Measurements from ENCODE around the gene CAV1.

CAV1 gene

DNA sequence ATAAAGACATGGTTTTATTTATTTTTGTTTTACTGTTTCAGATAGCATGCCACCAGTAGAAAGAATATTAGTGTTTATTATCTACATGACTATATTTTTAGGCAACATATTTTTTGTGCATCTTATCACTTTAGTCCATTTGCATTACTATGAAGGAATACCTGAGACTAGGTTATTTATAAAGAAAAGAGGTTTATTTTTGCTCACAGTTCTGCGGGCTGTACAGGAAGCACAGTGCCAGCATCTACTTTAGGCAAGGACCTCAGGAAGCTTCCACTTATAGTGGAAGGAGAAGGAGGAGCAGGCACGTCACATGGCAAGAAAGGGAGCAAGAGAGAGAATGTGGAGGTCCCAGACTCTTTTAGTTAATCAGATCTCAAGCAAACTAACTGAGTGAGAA, 19.6 kb upstream of the CAV1 start:
- DNase-seq (ENCODE audit: low spot score): no peak

DNA sequence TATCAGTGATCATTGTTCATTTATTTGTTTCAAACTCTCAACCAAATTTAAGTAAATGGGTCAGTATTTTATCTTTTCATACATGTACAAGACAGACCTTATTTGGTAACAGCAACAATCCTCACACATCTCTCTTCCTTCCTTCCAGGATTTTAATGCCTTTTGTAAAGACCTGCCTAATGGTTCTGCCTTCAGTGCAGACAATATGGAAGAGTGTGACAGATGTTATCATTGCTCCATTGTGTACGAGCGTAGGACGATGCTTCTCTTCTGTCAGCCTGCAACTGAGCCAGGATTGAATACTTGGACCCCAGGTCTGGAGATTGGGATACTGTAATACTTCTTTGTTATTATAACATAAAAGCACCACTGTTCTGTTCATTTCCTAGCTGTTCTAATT, 19.0 kb upstream of the CAV1 start:
- DNase-seq (ENCODE audit: low spot score): no peak

DNA sequence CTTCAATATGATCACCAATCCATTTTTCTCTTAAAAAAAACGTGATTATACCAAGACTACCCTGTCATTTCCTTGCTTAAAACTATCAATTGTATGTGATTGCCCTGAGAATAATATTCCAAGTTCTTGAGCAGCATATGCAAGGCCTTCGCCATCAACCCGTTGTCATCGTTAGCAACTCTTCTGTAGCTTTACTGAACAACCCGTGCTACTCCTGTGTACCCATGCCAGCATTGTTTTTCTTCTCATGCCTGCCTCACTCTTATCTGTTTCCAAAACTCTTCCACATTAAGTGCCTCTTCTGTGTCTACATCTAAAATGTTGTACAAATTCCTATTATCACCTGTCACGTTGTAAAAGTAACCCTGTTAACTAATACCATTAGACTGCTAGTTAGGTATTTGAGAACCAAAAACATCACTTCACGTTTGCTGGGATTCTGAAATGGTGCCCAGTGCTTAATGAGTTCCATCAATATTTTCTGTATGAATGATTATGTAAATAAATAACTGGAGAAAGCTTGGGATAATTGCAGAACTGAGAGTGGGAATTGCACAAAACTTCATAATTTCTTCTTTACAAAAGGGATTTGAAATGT, 14.8 kb upstream of the CAV1 start:
- DNase-seq (ENCODE audit: low spot score): no peak

DNA sequence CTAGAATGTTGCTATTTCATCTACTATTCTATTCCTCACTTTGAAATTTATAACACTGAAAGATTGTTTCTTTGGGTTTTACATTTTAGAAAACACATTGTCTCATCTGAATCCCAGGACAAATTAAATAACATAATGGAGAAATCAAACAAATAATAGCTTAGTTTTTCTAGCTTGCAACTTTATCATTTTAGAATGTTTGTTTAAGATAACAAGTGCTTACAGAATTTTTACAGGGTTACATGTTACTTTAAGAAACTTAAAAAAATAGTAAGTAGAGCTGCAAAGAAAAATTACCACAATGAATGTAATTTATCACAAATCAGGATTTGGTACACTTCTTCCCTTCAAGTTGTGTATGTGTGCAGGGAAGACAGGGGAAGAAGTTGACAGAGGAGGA, 14.0 kb upstream of the CAV1 start:
- no peak for DNase-seq (ENCODE audit: low spot score)

DNA sequence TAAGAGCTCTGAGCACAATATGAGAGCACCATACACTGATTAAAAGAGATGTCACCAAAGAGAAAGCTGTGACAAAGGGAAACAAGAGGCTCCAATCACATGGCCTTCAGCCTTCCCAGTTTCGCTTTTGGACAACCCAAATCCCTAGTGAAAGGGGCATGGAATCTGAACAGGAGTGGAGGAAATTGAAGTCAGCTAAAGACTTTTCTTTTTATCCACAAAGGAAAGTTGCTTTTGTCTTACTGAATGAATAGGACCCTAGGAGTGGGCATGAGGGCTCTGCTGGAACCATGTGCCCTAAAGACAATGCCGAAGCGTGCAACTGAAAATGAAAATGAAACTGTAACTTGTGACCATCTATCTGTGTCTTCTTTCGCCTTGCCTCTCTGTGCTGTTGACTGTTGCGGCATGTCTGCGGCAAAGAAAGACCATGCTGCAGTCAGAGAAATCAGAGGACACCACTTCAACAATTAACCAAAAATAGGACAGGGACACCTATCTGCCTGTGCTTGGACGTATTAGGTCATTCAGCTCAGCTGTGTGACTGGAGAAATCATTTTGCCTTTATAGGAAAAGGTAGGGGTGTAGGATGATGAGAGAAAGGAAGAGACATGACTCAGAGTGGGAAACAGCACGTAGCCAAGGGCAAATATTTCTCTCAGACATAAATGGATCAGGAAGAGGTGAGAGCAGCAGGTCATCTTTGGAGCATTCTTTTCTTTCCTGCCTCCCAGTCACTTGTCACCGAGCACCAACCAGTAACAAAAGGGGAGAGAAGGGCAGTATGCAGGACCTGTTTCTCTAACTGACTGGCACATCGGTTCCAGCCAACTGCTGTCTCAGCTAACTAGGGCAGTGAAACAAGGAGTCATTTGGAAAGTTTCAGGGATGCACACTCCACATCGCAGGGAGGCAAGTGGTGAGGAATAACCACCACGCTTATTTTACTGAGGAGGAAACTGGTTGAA, 13.0 kb upstream of the CAV1 start:
- DNase-seq (ENCODE audit: low spot score): no peak

DNA sequence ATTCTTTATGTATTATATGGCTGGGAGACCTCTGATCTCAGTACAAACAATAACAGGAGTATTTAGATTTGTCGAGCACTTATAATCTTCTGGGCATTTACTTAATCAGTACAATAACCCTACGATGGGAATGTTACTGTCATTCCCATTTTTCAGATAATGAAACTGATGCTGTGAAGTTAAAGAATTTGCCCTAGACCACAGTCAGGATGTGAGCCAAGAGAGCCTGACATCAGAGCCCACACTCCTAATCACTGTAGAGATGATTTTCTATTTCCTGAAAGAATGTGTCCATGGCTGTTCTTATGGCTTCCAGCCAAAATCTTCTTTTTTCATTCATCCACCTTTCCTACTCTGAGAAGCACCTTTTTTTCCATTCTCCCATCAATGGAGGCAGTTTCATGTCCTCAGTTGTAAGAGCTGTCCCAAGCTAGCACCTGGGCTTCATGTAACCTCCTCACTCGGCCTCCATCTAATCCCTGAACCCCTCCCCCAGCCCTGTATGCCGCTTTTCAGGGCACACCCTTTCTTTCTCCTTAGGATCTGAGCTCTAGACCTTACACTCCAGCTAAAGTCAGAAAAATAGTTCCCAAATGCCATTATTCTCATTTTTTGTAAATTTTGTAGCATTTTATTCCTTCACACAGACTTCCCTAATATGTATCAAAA, 12.2 kb upstream of the CAV1 start:
- no peak for DNase-seq (ENCODE audit: low spot score)

DNA sequence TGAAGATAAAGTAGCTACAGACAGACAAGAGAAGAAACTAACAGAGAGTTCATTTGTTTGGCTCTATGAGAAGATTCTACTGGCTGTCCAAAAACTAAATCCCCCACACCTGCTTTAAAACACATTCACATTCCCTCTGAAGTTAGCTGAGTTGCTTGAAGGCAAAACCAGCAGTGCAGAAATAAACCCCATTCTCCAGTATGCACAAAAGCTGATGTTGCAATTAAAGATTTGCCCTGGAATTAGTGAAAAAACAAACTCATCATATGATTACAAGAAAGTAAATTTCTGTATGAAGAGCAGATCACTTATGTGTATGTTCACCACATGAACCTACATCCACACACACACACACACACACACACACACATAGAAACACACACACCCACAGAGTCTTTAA, 9.3 kb upstream of the CAV1 start:
- DNase-seq (ENCODE audit: low spot score): no peak

DNA sequence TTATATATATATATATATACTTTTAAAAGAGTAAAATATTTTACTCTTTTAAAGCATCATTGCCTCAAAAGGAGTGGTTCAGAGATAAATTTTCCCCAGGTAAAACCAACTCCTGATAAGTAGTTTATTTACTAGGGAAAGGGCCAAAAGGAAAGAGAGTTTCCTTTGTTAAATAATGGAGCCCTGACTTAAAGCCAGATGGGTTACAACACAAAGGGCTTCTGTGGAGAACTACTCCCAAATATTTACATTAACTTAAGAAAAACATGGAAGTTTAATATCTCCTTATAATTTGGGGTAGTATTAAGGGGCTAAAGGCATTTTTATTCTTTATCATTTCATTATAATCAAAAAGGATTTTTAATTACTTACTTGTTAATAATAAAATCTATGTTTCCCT, 8.5 kb upstream of the CAV1 start:
- DNase-seq (ENCODE audit: low spot score): no peak

DNA sequence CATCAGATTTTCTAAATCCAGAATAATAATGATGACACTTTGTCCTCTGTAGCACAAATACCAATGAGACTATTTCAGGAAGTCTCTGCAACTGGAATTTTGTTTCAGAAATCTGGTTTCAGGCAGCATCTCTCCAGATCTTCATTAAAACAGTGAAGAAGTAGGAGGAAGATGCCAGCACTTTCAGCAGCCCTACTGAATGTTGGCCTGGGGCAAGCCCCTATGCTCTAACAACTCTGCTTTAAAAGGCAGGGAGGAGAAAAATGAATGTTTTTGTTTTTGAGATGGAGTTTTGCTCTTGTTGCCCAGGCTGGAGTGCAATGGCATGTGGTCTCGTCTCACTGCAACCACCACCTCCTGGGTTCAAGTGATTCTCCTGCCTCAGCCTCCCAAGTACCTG, 7.2 kb upstream of the CAV1 start:
- DNase-seq (ENCODE audit: low spot score): no peak

DNA sequence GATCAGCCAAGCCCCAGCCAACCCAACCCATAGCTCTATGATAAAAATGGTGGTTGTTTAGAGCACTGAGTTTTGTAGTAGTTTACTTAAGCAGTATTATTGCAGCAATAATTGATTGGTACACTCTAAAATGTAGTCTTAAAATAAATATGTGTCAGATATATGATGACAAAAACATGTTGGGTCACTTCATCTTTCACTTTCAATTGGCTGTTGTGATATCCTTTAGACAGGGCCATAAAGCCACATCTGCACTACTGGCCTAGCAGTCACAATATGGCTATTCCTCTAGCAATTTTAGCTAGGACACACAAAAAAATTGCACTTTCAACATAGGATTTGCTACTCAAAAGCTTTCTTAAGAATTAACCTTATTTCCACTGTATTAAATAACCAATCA, 5.9 kb upstream of the CAV1 start:
- DNase-seq (ENCODE audit: low spot score): no peak

DNA sequence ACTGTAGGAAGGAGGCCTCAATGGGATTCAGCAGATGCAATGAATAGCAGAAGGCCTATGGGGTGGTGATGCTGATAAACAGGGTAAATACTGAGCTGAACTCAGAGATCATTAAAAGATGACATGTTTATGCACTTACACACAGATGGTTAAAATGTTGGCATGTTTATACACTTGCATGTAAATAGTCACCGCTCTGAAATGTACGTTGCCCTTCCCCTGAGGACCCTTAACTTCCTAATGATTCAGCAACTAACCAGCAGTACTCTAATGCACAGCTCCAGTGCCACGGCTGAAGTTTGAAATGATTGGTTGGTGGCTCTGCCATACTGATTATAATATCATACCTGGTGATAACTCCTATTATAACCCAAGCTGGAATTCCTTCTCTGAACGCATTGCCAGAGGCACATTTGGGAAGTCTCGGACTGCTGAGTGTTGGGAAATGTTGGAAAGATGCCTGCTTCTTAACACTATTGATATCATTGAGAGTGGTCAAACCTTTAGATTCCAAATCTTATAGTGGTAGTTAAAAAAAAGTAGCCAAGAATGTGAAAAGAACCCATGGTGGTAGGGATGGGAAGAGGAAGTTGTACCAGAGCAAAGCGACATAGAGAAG, 3.7 kb upstream of the CAV1 start:
- DNase-seq (ENCODE audit: low spot score): no peak

DNA sequence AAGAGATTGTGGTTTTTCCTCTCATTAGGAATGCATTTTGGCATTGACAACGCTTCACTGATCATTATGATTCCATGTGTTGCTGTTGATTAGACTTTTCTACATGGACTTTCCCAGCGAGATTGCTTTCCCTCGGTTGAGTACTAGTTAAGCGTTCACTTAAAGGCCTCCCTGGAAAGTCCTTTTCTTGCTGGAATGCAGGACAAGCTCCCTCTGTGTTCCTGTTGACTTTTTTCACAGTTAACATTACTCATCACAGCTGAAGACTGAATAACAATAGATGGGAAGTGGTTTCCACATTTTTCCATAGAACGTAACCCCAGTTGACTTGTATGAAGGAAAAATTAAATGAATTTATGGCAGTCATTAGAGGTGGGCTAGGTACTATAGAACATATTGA, 2.6 kb upstream of the CAV1 start:
- DNase-seq (ENCODE audit: low spot score): no peak

DNA sequence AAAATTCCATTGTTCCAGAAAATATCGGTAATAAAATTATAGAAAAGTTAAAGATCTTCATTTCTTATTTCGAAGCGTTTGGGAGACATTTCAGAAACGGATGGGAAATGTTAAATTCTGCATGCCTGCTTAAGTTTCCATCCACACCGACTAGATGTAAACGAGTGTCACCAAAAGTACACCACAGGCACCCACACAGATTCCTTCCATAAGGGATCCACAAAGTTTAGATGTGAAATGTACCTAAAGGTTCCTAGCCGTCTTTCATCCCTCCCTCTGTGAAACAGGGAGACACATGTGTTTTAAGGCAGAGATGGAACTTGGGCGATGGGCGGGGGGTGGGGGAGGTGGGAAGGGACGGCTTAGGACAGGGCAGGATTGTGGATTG, 621 bp upstream of the CAV1 start:
- DNase-seq (ENCODE audit: low spot score): no peak

DNA sequence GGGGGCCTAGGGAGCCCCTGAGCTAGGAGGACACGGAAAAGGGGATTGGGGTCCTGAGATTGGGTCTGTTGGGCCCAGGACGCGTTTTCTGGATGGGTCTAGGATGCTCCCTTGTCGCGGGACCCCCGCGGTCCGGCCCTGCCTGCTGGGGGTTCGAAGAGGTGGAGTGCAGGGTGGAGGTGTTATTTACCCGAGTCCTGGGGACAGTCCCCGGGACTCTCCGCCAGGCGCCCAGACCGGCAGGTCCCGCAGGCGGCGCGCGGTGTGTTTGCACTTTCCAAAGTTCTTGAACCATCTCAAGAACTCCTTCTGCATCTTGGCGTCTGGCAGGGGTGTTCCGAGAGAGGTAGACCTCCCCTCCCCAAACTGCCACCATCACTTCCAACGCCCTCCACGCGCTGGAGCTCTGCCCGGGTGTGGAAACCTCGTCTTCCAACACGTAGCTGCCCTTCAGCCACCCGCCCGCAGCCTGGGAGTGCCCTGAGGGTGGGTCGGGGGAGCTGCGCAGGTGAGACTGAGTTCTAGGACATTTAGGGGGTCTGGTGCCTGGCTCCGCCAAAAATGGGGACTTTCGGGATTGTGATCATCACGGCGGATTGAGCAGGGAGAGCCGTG, 569 bp downstream of the CAV1 start:
- peak; percentile 54 for DNase-seq (ENCODE audit: low spot score)

DNA sequence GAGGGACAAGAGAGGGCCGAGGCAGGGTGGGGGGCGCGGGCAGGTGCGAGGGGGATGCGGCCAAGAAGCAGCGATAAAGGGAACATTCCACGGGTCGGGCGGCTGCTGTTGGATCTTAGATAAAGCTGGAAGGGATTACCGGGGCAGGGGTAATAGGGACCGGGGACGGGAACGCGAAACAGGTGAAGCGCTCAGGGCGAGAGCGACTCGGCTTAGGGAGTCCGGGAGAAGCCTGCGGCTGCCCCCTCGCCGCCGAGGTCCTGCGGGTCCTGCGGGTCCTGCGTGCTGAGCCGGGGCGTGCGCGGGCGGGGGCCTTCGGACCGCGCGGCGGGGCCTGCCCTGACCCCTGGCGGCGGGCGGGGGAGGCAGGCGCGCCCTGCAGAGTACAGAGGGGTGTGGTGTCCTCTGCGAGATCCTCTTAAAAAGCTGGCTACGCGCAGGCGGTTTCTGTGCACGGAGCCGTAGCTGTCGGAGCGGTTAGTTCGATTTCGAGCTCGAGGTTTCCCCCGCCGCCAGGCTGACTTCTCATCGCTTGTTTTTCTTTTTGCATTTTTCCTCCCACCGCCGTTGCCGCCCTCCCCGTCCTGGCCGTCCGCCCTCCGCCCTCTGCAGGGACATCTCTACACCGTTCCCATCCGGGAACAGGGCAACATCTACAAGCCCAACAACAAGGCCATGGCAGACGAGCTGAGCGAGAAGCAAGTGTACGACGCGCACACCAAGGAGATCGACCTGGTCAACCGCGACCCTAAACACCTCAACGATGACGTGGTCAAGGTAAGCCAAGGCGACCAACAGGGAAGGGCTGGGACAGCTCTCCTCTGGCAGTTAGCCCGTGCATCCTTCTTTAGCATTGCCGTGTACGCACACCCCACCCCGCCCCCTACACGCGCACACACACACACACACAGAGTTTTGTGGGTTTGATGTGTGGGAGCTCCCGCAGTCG, 1.4 kb downstream of the CAV1 start:
- DNase-seq (ENCODE audit: low spot score): peak; percentile 86

DNA sequence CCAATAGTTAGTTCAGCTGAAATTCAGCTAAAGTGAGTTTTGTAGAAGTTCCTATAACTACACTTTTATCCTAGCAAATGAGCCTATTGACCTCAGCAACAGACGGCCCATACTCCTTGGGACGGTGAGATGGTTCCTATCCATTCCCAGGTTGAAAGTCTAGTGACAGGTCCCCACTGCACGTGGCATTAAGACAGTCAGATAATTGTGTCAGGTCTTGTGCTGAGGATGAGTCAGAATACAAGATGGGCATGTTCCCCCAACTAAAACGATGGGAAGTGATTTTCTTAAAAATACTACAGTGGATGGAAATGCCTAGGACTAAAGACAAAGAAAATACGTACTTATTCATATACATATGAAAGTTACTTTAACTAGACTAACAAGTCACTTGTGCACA, 2.1 kb downstream of the CAV1 start:
- DNase-seq (ENCODE audit: low spot score): no peak

DNA sequence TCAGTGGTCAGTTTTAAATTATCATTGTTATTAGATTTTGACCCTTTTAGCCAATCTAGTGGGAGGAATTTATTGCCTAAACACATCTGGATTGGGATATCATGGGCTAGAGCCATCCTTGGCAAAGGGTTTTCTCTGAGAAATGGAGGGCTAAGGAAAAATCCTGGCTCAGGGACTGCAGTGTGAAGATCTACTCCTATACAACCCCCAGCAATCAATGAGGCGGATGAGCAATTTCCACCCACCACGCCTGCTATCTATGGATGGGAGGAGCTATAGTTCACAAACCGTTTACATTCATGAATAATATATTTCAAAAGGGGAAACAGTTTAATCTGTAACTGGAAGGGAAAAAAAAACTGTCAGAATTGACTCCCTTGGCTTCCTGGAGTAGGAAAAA, 2.7 kb downstream of the CAV1 start:
- no peak for DNase-seq (ENCODE audit: low spot score)

DNA sequence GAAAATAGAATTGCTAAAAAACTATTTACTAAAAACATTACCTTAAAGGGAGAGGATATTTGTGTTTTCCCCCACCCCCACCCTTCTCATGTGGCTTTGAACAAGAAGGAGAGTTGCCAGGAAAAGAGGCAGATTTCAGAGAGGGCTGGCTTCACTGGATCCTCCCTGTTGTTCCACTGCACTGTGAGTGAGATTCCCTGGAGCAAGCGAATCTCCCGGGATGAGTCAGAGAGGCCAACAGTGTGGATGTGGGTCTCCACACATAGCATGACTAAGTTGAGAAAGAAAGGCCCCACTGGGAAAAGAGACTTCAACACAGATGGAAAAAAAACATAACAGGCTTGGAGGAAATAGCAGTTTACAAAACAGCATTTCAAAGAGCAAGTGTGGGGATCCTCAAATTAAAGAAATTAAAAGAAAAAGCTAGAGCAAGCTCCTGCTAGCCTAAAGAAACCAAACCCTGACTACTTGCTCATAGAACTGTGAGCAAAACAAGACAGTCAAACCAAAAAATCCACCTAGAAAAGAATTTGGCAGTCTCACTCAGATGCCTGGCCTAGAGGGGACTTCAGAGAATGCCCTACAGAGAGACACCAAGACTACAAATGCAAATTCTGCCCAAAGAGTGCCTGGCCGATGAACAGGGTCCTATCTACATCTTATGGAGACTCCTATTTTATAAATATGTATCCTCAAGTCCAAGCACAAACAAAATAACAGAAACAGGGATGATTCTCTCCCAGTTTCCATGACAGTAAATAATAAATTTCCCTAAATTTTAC, 3.4 kb downstream of the CAV1 start:
- DNase-seq (ENCODE audit: low spot score): no peak

DNA sequence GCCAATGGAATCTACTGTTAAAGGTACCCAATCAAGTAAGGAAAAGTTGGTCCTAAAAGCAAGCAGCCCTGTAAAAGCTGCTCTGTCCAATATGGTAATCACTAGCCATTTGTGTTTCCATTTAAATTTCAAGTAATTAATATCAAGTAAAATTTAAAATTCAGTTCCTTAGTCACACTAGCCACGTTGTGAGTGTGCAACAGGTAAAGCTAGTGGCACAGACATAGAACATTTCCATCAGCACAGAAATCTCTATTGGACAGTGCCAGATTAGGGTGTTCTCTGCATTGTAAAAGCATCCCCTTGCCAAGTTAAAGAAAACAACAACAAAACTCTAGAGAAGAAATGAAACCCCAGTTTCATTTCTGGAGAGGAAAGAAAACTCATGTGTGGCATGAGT, 4.4 kb downstream of the CAV1 start:
- DNase-seq (ENCODE audit: low spot score): no peak

DNA sequence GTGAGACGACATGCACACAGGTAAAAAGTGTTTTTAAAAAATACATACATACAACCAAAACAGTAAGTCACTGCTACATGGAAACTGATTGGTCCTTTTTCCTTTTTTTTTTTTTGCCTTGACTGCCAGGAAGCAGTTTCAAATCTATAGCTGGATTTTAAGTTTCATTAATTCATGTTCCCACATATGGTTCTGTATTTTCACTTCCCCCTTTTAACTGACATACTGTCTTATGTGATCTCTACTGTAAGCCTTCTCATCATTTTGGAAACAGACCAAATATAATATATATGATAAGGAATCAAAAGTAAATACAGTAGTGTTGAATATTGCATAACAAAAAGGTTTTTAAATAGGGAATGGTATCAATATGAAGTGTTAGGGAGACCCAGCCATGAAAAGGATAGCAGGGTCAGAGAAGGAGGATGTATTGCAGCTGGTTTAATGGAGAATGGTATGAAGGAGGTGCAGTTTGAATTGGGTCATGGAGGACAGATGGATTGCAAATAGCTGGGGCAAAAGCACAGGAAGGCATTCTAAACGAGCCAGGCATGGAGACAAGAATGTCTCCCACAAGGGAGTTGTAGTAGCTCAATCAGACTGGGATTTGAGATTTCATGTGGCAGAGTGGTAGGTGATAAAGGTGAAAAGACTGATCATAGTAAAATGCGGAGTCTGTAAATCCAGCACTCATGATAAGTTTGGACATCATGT, 5.4 kb downstream of the CAV1 start:
- DNase-seq (ENCODE audit: low spot score): no peak

Data from ecto neural progenitor cell (in vitro differentiated cells).